Activated effector memory CD4-positive, alpha-beta T cell treated with Interleukin-2 at 50 U/mL for 16 hours (primary cell): ENCODE data around the gene ABCG1.
"Not testable (repeated sequence)": the region's sequence is repeated elsewhere in the genome, so short reads cannot be mapped to it uniquely, and the experiment has no call there.

Experiments
- DNase-seq: peaks from one replicate; pipeline ENCODE4 v3.0.0-alpha.2; 2020

The ABCG1 gene

GRCh38 chr21:42218836-42219605 is at the start of gene ABCG1:
TSS of gene ABCG1 (plus strand) at chr21:42219140. CDS start at chr21:42219263, 123 bp downstream.
- DNase-seq, result peak; percentile 24

DNA sequence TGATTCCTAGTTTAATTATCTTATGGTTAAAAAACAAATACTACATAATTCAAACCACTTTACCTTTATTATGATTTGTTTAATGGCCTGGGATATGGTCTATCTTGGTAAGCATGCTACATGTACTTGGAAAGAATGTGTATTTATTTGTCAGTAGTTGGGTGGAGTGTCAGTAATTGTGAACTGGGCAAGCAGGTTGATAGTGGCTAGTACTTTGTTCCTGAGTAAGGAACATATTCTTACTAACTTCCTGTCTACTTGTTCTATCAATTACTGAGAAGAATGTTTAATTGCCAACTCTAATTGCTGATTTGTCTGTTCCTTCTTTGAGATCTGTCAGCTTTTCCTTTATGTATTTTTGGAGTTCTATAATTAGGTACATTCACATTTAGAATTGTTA is 49.2 kb upstream of the ABCG1 start:
- DNase-seq, result no peak

GRCh38 chr21:42171091-42172053 is 47.6 kb upstream of the ABCG1 start:
- no peak for DNase-seq

- no peak for DNase-seq
These were observed 46.1 kb upstream of the ABCG1 start for GRCh38 chr21:42172596-42173483.

DNA sequence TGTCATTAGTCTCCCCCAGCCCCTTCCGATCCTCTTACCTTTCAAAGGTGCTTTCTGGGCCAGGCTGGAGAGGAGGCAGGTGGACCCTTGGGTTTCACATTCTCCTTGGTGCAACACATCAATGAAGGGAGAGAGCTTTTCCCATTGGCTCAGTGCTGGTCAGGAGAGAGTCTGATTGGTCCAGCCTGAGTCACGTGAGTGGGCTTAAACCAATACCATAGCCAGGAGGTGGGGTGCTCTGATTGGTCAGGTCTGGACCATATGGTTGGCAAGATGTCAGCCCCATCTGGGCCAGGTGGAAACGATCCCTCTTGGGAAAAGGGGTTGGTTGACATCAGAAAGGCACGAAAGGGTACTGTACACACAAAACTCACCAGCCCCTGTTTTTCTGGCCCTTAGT is 44.8 kb upstream of the ABCG1 start:
- DNase-seq, result no peak

DNA sequence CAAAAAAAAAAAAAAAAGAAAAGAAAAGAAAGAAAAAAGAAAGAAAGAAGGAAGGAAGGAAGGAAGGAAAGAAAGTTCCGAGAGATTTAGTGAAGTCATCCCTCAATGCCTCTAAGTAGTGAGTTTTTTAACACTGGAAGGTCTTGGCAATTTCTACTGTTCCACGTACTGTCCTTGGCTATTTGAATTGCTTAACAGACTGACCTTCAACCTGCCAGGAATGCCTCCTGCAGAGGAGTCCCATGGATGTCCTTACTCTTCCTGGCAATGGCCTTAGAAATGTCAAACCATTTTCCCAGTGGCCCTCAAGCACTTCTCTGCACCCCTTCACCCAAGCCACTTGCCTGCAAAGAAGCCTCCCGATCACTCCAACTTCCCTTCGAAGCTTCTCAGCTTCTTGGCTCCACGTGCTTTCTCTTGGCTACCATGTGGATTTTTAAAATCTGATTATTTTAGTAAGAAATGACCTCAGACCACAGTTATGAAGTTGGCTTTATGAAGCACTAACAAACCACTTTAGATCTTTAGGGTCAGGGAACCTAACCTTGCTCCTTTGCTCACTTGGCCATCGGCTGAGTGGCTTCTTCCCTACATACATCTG is 43.7 kb upstream of the ABCG1 start:
- DNase-seq, result no peak

GRCh38 chr21:42176859-42177258 is 42.1 kb upstream of the ABCG1 start:
- no peak for DNase-seq

DNA sequence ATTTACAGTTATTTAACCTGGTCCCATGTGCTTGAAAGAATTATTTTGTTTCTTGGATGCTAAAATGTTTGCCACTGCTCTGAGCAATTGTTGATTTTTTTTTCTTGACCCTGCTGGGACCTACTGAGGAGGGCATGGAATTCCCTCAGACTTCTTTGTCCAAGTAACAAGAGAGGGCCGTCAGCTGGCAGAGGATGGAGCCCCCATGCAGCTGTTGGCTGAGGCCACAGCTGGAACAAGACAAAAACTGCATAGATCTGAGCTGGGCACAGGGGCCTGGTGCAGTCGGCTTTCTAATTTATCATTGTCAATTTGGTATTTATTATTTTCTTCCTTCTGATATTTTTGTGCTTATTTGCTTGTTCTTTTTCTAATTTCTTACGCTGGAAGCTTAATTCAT is 39.6 kb upstream of the ABCG1 start:
- DNase-seq, result no peak

DNA sequence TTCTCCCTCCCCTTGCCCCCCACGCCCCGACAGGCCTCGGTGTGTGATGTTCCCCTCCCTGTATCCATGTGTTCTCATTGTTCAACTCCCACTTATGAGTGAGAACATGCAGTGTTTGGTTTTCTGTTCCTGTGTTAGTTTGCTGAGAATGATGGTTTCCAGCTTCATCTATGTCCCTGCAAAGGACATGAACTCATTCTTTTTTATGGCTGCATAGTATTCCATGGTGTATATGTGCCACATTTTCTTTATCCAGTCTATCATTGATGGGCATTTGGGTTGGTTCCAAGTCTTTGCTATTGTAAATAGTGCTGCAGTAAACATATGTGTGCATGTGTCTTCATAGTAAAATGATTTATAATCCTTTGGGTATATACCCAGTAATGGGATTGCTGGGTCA is 38.9 kb upstream of the ABCG1 start:
- not testable (repeated sequence) for DNase-seq

GRCh38 chr21:42182713-42183371 is 36.1 kb upstream of the ABCG1 start:
- DNase-seq, result no peak

GRCh38 chr21:42183374-42184266 is 35.3 kb upstream of the ABCG1 start:
- DNase-seq, result no peak

DNA sequence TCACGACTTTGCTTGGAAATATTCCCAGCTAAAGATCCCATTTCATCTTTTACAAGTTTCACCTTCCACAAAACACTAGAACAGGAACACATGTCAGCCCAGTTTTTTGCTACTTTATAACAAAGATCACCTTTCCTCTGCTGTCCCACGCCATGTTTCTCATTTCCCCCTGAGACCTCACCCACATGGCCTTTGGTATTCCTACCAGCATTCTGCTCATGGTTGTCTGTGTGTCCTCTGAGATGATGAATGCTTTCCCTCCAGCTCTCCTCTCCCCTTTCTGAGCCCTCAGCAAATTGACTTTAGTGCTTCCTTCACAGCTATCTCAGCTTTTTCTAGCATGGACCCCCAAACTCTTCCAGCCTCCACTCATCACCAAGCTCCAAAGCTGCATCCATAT is 32.3 kb upstream of the ABCG1 start:
- DNase-seq, result no peak

DNA sequence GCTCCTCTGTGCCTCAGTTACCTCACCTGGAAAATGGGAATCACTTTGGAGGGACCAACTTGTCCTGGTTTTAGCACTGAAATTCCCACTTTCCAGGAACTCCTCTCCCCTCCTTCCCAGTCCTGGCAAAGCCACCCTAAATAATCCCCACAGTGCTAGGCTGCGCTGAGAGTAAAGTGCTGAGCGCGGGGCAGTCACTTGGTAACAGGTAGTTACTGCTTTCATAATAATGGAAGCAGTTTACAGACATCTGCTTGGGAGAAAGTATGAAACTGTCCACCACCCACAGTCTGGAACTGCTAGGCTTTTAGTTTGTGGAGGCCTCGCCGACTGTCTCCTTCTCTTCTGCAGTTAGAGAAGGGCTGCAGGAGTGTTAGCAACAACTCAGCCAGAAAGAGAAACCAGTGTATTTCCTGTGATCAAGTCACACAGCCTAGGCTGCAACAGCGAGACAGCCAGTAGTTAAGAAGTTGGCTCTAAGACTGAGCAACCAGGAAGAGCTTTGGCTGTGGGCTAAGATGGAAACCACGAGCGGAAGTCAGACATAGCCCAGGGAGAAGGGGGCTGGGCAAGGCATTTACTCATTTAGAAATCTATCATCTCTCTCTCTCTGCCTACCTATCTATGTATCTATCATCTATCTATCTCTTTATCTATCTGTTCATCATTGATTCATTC is 30.8 kb upstream of the ABCG1 start:
- DNase-seq, result peak; percentile 70

DNA sequence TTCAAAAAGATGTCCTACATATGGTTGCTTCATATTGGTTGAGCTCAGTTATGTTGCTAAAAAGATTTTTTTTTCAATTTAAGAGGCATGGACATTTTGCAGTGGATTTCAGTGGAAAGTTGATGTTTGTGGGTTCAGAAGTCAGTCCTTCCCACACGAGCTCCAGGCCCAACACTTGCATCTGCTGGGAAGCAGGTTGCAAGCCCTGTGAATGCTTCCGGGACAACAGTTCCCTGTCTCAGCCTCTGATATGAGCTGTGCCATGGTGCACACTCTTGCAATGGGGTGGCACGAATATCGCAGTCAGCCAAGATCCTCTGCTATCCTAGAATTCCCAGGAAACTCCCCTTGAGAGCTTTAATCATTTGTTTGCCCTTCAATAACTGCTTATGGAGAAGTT is 30.3 kb upstream of the ABCG1 start:
- no peak for DNase-seq

DNA sequence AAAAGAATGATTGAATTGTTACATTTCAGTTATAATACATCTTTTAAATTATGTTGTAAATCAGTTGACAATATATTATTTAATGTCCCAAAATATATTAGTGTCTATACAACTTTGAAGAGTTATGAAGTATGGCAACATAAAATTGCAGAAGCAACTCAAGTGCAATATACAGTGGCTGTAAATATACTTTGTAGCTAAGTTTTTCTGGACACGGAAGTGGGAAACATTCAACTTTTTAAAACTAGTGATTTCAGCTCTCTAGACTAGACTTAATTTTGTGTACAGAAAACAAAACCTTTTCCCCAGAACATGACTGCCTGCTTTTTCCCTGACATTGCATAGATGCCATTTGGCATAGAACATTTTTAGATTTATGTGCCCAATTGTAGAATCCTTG is 29.5 kb upstream of the ABCG1 start:
- no peak for DNase-seq

DNA sequence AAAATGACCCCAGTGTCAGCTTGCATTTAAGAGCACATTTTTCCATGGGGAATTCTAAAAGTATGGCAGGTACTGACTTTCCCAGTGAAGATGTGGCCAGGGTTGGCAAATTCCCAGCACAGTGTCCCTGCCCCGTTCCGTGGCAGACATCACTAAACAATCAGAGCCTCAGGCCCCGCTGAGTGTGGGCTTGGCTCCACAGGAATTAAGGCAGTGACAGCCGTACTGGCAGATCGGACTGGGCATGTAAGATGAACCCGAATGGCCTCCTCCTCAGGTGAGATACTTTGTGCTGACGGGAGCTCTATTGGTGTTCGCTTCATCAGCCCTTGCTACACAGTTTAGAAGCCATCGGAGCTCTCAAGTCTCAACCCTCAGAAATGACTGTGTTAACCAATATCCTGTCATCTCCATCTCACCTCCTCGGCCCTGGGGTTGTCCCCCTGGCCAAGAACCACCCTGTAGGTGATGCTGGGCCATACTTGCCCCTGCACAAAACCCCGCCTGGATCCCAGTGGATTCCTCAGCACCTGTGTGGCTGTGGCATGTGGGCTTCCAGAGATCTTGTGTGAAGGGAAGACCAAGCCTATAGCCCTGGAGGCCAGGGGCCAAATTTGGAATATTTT is 29.0 kb upstream of the ABCG1 start:
- DNase-seq, result no peak

DNA sequence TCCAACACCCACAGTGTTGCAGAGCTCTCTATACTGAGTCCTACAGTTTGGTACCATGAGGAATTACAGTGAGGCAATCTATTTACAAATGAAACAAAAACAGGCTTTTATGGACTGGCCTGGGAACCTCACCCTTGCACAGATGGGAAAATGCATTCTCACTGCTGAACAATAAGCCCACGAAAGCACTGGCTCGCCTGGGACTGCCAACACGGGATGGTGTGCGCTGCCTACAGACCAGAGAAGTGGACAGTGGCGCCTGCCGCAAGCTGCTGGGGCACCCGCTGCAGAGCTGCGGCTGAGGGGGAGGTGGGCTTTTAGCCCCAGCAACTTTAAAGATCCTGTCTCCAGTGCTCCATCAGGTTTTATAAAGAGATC is 28.5 kb upstream of the ABCG1 start:
- DNase-seq, result no peak

DNA sequence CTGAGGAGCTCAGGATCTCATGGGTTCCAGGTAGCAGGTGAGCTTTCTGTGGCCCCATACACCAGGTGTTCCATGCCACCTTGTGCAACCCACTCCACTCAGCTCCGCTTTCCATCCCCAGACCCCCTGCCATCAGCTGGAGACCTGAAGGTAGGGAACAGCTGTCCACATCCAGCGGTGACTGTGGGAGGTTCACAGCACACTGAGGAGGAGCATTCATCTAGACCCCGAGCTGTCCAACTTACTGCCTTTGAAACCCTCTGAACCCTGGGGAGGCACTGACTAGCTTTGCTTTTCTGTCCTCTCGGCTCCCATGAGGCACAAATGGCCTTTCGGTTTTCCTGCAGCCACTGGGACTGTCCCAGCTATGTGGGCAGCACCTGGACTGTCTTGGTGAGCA is 27.9 kb upstream of the ABCG1 start:
- DNase-seq, result no peak

- DNase-seq, result no peak
These were observed 27.0 kb upstream of the ABCG1 start for GRCh38 chr21:42191696-42192595.
